Mucosa of gallbladder (tissue), 1 donor: ENCODE results near the gene HEPN1. TPM values are rescaled to one million over a fixed set of nuclear protein-coding genes. Genes with fewer than 3 reads are reported as not detected.

Source experiments
- DNase-seq: peaks from one replicate; pipeline ENCODE4 v3.0.0-alpha.2; 2020; ENCODE audit warnings: low spot score
- total RNA-seq: library from RNA; stranded (reverse); gene quantifications from one replicate; pipeline ENCODE4 v1.2.1, GENCODE V29; 2021
- donor health status: DM: no; HTN: no; CAD: no.

The HEPN1 gene
- total RNA-seq, 1 donor from 2014 or later = not detected

- DNase-seq = peak; percentile 6
Measured at GRCh38 chr11:124899383-124900145, 19.5 kb upstream of the HEPN1 start.

DNA sequence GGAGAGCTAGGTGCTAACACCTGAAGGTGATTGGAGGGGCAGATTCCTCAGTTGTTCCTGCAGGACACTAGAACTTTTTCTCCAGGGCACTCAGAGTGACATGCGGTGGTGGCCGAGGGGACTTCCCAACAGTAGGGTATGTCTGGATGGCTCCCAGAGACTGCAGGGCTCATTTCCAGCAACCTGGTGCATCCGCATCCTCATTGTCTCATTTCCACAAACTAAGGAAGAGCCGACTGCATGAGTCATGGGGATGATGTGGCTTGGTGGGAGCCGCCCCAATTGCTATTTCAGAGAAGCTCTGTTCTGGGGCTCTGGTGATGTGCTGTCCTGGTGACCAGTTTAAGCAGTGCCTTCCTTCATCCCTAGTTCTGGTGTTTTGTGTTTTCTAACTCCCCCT, 18.6 kb upstream of the HEPN1 start:
- DNase-seq = no peak

DNA sequence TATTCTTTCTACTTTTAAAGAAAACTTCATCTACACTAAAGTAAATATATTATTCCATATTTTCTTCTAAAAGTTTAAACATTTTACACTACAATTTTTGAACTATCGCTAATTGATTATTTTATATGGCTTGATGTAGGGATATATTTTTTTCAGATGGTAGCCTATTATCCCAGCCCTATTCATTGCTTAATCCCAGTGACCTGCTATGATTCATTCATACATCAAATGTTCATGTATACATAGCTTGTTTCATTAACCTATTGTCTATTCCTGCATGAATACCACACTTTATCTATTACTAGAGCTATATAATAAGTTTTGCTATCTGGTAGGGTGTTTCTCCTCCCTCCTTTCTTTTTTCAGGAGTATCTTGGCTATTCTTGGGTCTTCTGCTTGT, 16.4 kb upstream of the HEPN1 start:
- no peak for DNase-seq

GRCh38 chr11:124915541-124916369, 3.3 kb upstream of the HEPN1 start:
- DNase-seq = no peak

DNA sequence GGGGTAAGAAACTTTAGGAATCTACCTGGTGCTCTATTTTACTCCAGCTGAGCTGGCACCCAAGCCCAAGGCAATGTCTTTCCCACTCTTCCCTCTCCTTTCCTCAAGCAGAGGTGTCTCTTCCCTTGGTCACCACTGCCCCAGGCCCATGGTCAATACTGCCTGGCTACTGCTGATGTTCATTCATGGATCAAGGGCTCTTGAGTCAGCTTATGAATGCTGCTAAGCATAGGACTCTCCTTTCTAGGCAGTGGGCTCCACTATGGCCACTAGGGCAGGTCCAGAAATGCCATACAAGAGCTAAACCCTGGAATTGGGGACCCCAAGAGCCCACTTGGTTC, 2.7 kb upstream of the HEPN1 start:
- no peak for DNase-seq

- no peak for DNase-seq
Measured at GRCh38 chr11:124917115-124917637, 1.9 kb upstream of the HEPN1 start.

DNA sequence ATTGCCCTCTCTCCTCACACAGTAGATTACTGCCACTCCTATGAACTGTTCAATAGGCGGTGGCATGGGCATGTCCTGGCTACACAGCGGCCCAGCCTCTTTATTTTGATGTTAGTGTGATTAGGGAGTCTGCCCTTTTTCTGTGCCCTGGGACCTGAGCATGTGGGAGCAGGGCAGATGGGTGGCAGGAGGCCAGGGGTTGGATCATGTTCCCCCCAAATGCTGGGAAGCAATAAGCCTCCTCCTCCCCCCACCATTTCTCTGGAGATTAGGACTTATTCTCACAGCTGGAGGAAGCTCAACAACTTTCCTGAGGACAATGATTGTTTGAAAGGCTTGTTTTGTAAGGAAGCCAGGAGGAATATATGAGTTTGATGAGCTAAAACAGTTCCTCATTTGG, 848 bp downstream of the HEPN1 start:
- no peak for DNase-seq

DNA sequence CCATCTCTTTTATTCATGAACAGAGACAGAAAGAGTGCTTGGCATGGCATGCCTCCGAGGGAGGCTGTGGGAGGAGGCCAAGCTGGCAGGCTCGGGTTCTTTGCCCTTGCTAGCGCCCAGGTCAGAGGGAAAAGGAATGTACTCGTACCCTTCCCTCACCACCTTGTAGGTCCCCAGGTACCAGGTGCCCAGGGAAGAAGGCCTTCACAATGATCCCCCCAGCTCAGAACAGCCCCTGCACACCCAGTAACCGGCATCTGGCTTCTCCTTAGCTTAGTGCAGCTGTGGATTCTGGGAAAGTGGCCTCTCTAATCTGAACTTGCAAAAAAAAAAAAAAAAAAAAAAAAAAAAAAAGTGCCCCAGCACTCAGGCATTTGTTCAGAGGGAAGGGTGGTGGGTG, 1.3 kb downstream of the HEPN1 start:
- DNase-seq = no peak

DNA sequence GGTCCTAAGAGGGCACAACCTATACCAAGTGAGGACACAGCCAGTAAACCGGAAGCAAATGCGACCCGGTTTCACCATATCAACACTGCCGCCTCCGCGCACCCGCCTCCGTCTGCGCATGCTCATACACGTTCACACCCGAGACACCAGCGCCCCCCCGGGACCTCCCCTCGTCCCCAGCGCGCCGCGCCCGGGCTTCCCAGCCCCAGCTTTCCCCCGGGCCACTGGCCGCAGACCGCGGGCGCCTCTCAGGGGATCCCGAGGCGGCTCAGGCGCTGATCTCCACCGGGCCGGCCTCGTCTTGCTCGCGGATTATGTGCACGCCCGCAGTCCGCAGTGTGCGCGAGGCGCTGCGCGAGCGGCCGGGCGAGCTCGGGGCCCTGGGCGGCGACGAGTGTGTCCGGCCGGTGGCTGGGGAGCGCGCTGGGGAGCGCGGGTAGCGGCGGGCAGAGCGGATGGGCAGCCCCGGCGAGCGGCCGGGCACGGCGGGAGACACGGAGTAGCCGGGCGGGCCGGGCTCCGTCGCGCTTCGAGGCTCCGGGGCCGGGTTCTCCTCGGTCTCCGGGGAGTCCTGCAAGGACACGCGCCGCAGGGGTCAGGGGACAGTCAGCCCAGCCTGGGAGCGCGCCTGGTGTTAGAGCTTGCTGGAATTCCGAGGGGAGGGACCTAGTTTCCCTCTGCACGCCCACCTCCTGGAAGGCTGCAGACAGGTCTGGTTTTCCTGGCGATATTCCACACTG, 2.0 kb downstream of the HEPN1 start:
- DNase-seq = peak; percentile 62

GRCh38 chr11:124922831-124923230, 3.8 kb downstream of the HEPN1 start:
- DNase-seq = no peak

- DNase-seq = no peak
Measured at GRCh38 chr11:124923296-124923695, 4.2 kb downstream of the HEPN1 start.

DNA sequence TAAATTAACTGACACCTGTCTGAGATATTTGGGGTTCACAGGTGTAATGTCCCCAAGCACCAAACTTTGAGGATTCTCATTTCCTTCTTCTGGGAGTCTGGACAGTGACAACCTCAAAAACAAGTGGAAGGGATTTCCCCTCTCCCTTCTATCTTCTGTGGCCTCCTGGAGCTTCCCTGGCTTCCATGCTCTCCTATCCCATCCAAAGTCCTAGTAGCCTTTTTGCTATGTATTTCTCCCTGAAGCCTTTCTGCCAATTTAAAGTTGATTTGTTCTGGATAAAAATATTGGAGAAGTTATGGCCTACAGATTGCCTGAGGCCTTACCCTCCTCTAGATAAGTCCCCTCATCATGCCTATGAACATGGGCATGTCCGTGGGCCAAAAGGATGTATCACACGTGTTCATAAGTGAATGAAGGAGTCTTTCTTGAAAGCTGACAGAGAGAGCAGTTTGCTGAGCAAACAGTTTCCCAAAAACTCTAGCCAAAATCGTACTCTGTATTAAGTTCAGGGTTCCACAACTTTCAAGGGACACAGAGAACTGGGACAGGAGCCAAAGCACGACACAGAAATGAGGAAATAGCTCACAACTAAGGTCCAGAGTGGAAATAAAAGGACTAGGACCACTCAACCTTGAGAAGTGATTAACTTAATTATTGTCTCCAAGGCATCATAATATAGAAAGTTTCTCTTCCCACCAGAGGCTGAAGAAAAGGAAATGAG, 10.1 kb downstream of the HEPN1 start:
- no peak for DNase-seq

DNA sequence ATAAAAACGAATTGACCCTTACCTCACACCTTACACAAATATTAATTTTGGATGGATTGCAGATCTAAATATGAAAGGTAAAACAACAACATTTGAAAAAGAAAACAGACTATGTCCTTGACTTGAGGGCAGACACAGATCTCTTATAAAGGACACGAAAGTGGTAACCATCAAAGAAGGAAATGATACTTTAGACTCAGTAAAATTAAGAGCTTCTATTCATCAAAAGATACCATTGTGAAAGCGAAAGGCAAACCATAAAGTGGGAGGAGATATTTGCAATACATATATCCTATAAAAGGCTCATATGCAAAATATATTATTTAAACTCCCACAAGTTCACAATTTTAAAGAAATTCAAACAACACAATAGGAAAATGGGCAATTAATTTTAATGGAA, 11.7 kb downstream of the HEPN1 start:
- DNase-seq = no peak

DNA sequence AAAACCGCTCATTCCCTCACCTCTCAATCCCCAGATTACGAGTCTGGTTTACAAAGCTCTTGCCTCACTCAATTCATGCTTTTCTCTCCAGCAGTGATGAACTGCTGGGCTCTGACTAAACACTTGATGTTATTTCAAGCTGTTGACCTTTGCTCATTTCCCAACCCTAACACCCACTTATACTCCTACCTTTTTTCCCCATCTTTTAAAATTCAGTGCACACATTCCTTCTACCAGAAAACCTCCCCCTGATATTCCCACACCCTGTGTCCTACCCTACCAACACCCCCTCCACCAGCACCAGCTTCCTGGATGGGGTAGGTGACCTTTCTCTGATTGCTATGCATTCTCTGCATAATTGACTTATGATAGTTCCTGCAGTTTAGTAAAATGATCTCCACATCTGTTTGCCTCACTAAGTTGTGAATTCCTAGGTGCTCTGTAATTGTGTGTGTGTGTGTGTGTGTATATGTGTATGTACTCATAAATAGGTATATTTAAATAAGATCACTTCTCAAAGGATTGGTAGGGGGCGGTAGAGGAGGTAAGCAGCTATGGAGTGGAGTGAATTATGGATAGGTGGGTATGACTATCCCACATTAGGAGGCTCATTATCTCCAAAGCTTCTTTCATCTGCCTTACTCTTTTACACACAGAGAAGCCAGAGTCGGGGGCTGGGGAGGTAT, 16.0 kb downstream of the HEPN1 start:
- DNase-seq = no peak

- DNase-seq = no peak
Measured at GRCh38 chr11:124935548-124936514, 16.8 kb downstream of the HEPN1 start, which contains the start of gene HEPACAM. HEPACAM (minus strand) TSS chr11:124936047; CDS start chr11:124936006, 41 bp downstream.

GRCh38 chr11:124937336-124937935, 18.4 kb downstream of the HEPN1 start:
- DNase-seq = no peak

GRCh38 chr11:124938206-124938765, 19.2 kb downstream of the HEPN1 start:
- DNase-seq = no peak

GRCh38 chr11:124938970-124939369, 19.9 kb downstream of the HEPN1 start:
- DNase-seq = no peak

- DNase-seq = no peak
Measured at GRCh38 chr11:124941703-124942102, 22.7 kb downstream of the HEPN1 start.
